ENCODE measurements around the gene DPP10. TPM values are rescaled to one million over a fixed set of nuclear protein-coding genes. Genes with fewer than 3 reads are reported as not detected.

DPP10 gene
- total and polyA plus RNA-seq, 8 donors = 1.1 to 8.2 (median 5.8) TPM

- ATAC-seq (no peak), DNase-seq (no peak), FAIRE-seq (peak; percentile 65)
- 88 to 93% methylated on average over 2 of the region's 2 CpGs for WGBS, 2 donors
- Histone ChIP-seq H3K9me3 (no peaks in the 10 kb centered on the region), H3K4me1 (no peaks in the 10 kb centered on the region), H3K27ac (no peak overlapping the region), H3K4me3 (no peak overlapping the region), H3K36me3 (no peaks in the 10 kb centered on the region), H3K27me3 (no peaks in the 10 kb centered on the region)
- TF ChIP-seq CTCF (IDR thresholded peaks at IDR 0.05) = no peak
- intact Hi-C loops (cut with DNase I) = no loop called here
Measured at GRCh38 chr2:115481842-115482241, 1039.4 kb downstream of the DPP10 start.

- TF ChIP-seq CTCF (IDR thresholded peaks at IDR 0.05) = no peak
- no peak for DNase-seq
- no peak for FAIRE-seq
- Histone ChIP-seq H3K27me3 (no peaks in the 10 kb centered on the region), H3K9me3 (no peaks in the 10 kb centered on the region), H3K4me3 (no peak overlapping the region), H3K36me3 (no peaks in the 10 kb centered on the region), H3K27ac (no peak overlapping the region), H3K4me1 (no peaks in the 10 kb centered on the region)
- ATAC-seq = no peak
- 69 to 83% methylated on average over 4 of the region's 4 CpGs for WGBS, 2 donors
- intact Hi-C loops (cut with DNase I) = no loop called here
Measured at GRCh38 chr2:115483666-115484065, 1041.2 kb downstream of the DPP10 start.

- intact Hi-C loops (cut with DNase I) = no loop called here
- FAIRE-seq (no peak), ATAC-seq (no peak), DNase-seq (no peak)
- 77 to 79% methylated on average over 1 of the region's 1 CpG for WGBS, 2 donors
- H3K36me3 ChIP-seq = no peaks in the 10 kb centered on the region
- no peak overlapping the region for H3K27ac ChIP-seq
- H3K4me3 ChIP-seq = no peak overlapping the region
- no peaks in the 10 kb centered on the region for H3K4me1 ChIP-seq
- no peaks in the 10 kb centered on the region for H3K9me3 ChIP-seq
- no peak for TF ChIP-seq CTCF (IDR thresholded peaks at IDR 0.05)
- H3K27me3 ChIP-seq = no peaks in the 10 kb centered on the region
Measured at GRCh38 chr2:115484486-115484885, 1042.0 kb downstream of the DPP10 start.

- H3K9me3 ChIP-seq = no peaks in the 10 kb centered on the region
- TF ChIP-seq CTCF (IDR thresholded peaks at IDR 0.05) = no peak
- no peaks in the 10 kb centered on the region for H3K36me3 ChIP-seq
- H3K4me3 ChIP-seq = no peak overlapping the region
- no peak for DNase-seq
- WGBS, 2 donors = 72 to 93% methylated on average over 4 of the region's 4 CpGs
- no peak for FAIRE-seq
- no peak for ATAC-seq
- intact Hi-C loops (cut with DNase I) = no loop called here
- H3K27me3 ChIP-seq = no peaks in the 10 kb centered on the region
- H3K4me1 ChIP-seq = no peaks in the 10 kb centered on the region
- no peak overlapping the region for H3K27ac ChIP-seq
Measured at GRCh38 chr2:115484983-115485382, 1042.5 kb downstream of the DPP10 start.

- ATAC-seq (no peak), DNase-seq (no peak), FAIRE-seq (no peak)
- H3K9me3 ChIP-seq = no peaks in the 10 kb centered on the region
- no peaks in the 10 kb centered on the region for H3K36me3 ChIP-seq
- no peaks in the 10 kb centered on the region for H3K4me1 ChIP-seq
- no peaks in the 10 kb centered on the region for H3K27me3 ChIP-seq
- no peak for TF ChIP-seq CTCF (IDR thresholded peaks at IDR 0.05)
- 60 to 69% methylated on average over 4 of the region's 4 CpGs for WGBS, 2 donors
- H3K4me3 ChIP-seq = no peak overlapping the region
- no peak overlapping the region for H3K27ac ChIP-seq
- intact Hi-C loops (cut with DNase I) = no loop called here
Measured at GRCh38 chr2:115491186-115491793, 1048.8 kb downstream of the DPP10 start.
